GM18498 (cell line): ENCODE measurements around the gene CTNNA3.
"Not testable (repeated sequence)": the region's sequence is repeated elsewhere in the genome, so short reads cannot be mapped to it uniquely, and the experiment has no call there.

Experiments
- ATAC-seq: cut with Tn5 transposase; IDR thresholded peaks from one replicate; pipeline ENCODE4 v1.9.1; 2021; ENCODE audit warnings: mild to moderate bottlenecking, moderate library complexity; ENCODE audit not compliant: unreplicated experiment

CTNNA3 gene

GRCh38 chr10:66353422-66353821 lies 1342.6 kb downstream of the CTNNA3 start:
- no peak for ATAC-seq

- ATAC-seq, result no peak
These were observed 1345.2 kb downstream of the CTNNA3 start for GRCh38 chr10:66350622-66351399.

- no peak for ATAC-seq
These were observed 1346.3 kb downstream of the CTNNA3 start for GRCh38 chr10:66349726-66350125.

GRCh38 chr10:66349076-66349475 lies 1346.9 kb downstream of the CTNNA3 start:
- ATAC-seq, result no peak

GRCh38 chr10:66337211-66337610 lies 1358.8 kb downstream of the CTNNA3 start:
- no peak for ATAC-seq

GRCh38 chr10:66336791-66337190 lies 1359.2 kb downstream of the CTNNA3 start:
- ATAC-seq, result no peak

- not testable (repeated sequence) for ATAC-seq
These were observed 1360.2 kb downstream of the CTNNA3 start for GRCh38 chr10:66335753-66336152.

GRCh38 chr10:66329147-66329546 lies 1366.8 kb downstream of the CTNNA3 start:
- ATAC-seq, result no peak

GRCh38 chr10:66326876-66327275 lies 1369.1 kb downstream of the CTNNA3 start:
- ATAC-seq, result no peak

GRCh38 chr10:66322777-66323176 lies 1373.2 kb downstream of the CTNNA3 start:
- ATAC-seq, result no peak

GRCh38 chr10:66321723-66322665 lies 1374.0 kb downstream of the CTNNA3 start:
- no peak for ATAC-seq

GRCh38 chr10:66318761-66319160 lies 1377.2 kb downstream of the CTNNA3 start:
- no peak for ATAC-seq

- no peak for ATAC-seq
These were observed 1388.2 kb downstream of the CTNNA3 start for GRCh38 chr10:66307826-66308225.

GRCh38 chr10:66301078-66301477 lies 1394.9 kb downstream of the CTNNA3 start:
- no peak for ATAC-seq

- ATAC-seq, result no peak
These were observed 1400.4 kb downstream of the CTNNA3 start for GRCh38 chr10:66295602-66296001.

GRCh38 chr10:66294538-66294937 lies 1401.5 kb downstream of the CTNNA3 start:
- ATAC-seq, result no peak

- ATAC-seq, result no peak
These were observed 1403.1 kb downstream of the CTNNA3 start for GRCh38 chr10:66292922-66293321.

GRCh38 chr10:66292456-66292855 lies 1403.5 kb downstream of the CTNNA3 start:
- no peak for ATAC-seq

- no peak for ATAC-seq
These were observed 1404.9 kb downstream of the CTNNA3 start for GRCh38 chr10:66291133-66291532.

- no peak for ATAC-seq
These were observed 1411.4 kb downstream of the CTNNA3 start for GRCh38 chr10:66284621-66285020.

- no peak for ATAC-seq
These were observed 1412.0 kb downstream of the CTNNA3 start for GRCh38 chr10:66283874-66284464.
